HEK293 (cell line): ENCODE results near the gene SIRPA.

Experiments used
- CTCF ChIP-seq: fragments of 450-650 bp; formaldehyde crosslinking; IDR thresholded peaks from 2 replicates; pipeline ENCODE4 v1.5.1; 2016; ENCODE audit warnings: missing biosample characterization, missing genetic modification characterization
- FEZF1 ChIP-seq: fragments of 450-650 bp; formaldehyde crosslinking; IDR thresholded peaks from 2 replicates; pipeline ENCODE4 v1.5.1; 2016; ENCODE audit warnings: missing biosample characterization, missing genetic modification characterization
- REST ChIP-seq: fragments of 450-650 bp; formaldehyde crosslinking; IDR thresholded peaks from 2 replicates; pipeline ENCODE4 v1.5.1; 2016; ENCODE audit warnings: missing biosample characterization, missing genetic modification characterization
- TCF7L2 ChIP-seq: IDR thresholded peaks from 2 replicates; pipeline ENCODE4 v1.6.1; 2011; ENCODE audit warnings: low read depth, mild to moderate bottlenecking, inconsistent platforms, low read length, moderate library complexity, borderline replicate concordance
- TSHZ1 ChIP-seq: fragments of 450-650 bp; formaldehyde crosslinking; IDR thresholded peaks from 2 replicates; pipeline ENCODE4 v1.5.1; 2016; ENCODE audit warnings: missing biosample characterization, missing genetic modification characterization, borderline replicate concordance
- ZBTB11 ChIP-seq: fragments of 450-650 bp; formaldehyde crosslinking; conservative IDR thresholded peaks from 2 replicates; pipeline ENCODE4 v1.5.1; 2016; ENCODE audit warnings: low read depth, missing biosample characterization, missing genetic modification characterization
- ZBTB21 ChIP-seq: fragments of 450-650 bp; formaldehyde crosslinking; IDR thresholded peaks from 2 replicates; pipeline ENCODE4 v1.5.1; 2017; ENCODE audit warnings: missing biosample characterization, missing genetic modification characterization
- ZNF121 ChIP-seq: fragments of 450-650 bp; formaldehyde crosslinking; IDR thresholded peaks from 2 replicates; pipeline ENCODE4 v1.5.1; 2016; ENCODE audit warnings: missing biosample characterization, missing genetic modification characterization

- TF ChIP-seq TCF7L2 (no peak), ZBTB11 (tag by site-specific recombination) (no peak), CTCF (peak; percentile 86), FEZF1 (tag by site-specific recombination) (no peak), ZBTB21 (no peak), TSHZ1 (tag by site-specific recombination) (no peak), ZNF121 (tag by site-specific recombination) (no peak), REST (no peak)
These were observed 5.2 kb downstream of the SIRPA start for GRCh38 chr20:1900321-1900801.
